Measurements from ENCODE around the gene GLI2. TPM values are rescaled to one million over a fixed set of nuclear protein-coding genes. Genes with fewer than 3 reads are reported as not detected.

GLI2 gene
- total and polyA plus RNA-seq, 2 of the 13 experiments (the other 11 are each of a cell fraction or from before 2014, with no cell fraction given), result not detected

- Histone ChIP-seq H4K20me1 (ENCODE audit: insufficient read depth, low read length) (no peaks in the 10 kb centered on the region), H3K4me3 (replicated peaks in 1 of 3; ENCODE audit: insufficient read depth in 1 of 3, low read depth in 2 of 3, low read length in 3 of 3) (no peak overlapping the region), H3K27me3 (ENCODE audit: control insufficient read depth in 1 of 2, insufficient read depth in 2 of 2, low read length in 2 of 2) (peaks cover 3 to 54% of the 10 kb centered on the region in 2 experiments), H3K4me2 (ENCODE audit: low read depth, low read length) (no peak overlapping the region), H2AFZ (ENCODE audit: low read length) (no peak overlapping the region), H3K27ac (ENCODE audit: extremely low read length, insufficient read depth, low read length) (no peak overlapping the region), H3K9me3 (ENCODE audit: low read length) (no peaks in the 10 kb centered on the region), H3K4me1 (ENCODE audit: insufficient read depth, low read length) (no peaks in the 10 kb centered on the region), H3K9ac (ENCODE audit: insufficient read depth, low read depth, low read length) (no peak overlapping the region), H3K79me2 (ENCODE audit: insufficient read depth, low read length) (no peaks in the 10 kb centered on the region), H3K36me3 (replicated peaks in 1 of 2; ENCODE audit: control insufficient read depth in 1 of 2, insufficient read depth in 2 of 2, low read length in 2 of 2) (no peaks in the 10 kb centered on the region)
- FAIRE-seq (no peak), DNase-seq (ENCODE audit: low spot score) (no peak), ATAC-seq (no peak)
- in situ Hi-C loops (cut with HindIII; ENCODE audit: extremely low pct_ligation_motif_present, low pct_unique_long_range_greater_than_20kb), result no loop called here
- WGBS (ENCODE audit: low lambda C conversion rate), result 0% methylated on average over 1 of the region's 2 CpGs
- ChIA-PET CTCF (ENCODE audit: low intra/inter-chr PET ratio, low total read pairs) (no interaction called here), POLR2A (no interaction called here)
- TF ChIP-seq IRX3 (CRISPR knock-in tag; IDR thresholded peaks at IDR 0.05; ENCODE audit: borderline replicate concordance, low read depth) (no peak), FOXO1 (CRISPR knock-in tag; IDR thresholded peaks at IDR 0.05) (no peak), PHF21A (CRISPR knock-in tag; IDR thresholded peaks at IDR 0.05) (no peak), MIER2 (CRISPR knock-in tag; IDR thresholded peaks at IDR 0.05) (no peak), GLI4 (CRISPR knock-in tag; IDR thresholded peaks at IDR 0.05; ENCODE audit: borderline replicate concordance) (no peak), MED13 (CRISPR knock-in tag; IDR thresholded peaks at IDR 0.05) (no peak), TCF7L2 (IDR thresholded peaks at IDR 0.05; ENCODE audit: low read depth, low read length) (no peak), MIER3 (CRISPR knock-in tag; IDR thresholded peaks at IDR 0.05; ENCODE audit: borderline replicate concordance) (no peak), NFIB (CRISPR knock-in tag; IDR thresholded peaks at IDR 0.05; ENCODE audit: borderline replicate concordance) (no peak), ZNF790 (CRISPR knock-in tag; IDR thresholded peaks at IDR 0.05; ENCODE audit: borderline replicate concordance) (no peak), HDAC2 (CRISPR knock-in tag; IDR thresholded peaks at IDR 0.05) (no peak), TGIF2 (CRISPR knock-in tag; IDR thresholded peaks at IDR 0.05) (no peak)
- TF ChIP-seq, protein P1, sequence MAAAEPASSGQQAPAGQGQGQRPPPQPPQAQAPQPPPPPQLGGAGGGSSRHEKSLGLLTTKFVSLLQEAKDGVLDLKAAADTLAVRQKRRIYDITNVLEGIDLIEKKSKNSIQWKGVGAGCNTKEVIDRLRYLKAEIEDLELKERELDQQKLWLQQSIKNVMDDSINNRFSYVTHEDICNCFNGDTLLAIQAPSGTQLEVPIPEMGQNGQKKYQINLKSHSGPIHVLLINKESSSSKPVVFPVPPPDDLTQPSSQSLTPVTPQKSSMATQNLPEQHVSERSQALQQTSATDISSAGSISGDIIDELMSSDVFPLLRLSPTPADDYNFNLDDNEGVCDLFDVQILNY (CRISPR knock-in tag; conservative IDR thresholded peaks at IDR 0.05), result no peak
- TF ChIP-seq, protein P2, sequence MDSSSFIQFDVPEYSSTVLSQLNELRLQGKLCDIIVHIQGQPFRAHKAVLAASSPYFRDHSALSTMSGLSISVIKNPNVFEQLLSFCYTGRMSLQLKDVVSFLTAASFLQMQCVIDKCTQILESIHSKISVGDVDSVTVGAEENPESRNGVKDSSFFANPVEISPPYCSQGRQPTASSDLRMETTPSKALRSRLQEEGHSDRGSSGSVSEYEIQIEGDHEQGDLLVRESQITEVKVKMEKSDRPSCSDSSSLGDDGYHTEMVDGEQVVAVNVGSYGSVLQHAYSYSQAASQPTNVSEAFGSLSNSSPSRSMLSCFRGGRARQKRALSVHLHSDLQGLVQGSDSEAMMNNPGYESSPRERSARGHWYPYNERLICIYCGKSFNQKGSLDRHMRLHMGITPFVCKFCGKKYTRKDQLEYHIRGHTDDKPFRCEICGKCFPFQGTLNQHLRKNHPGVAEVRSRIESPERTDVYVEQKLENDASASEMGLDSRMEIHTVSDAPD (CRISPR knock-in tag; IDR thresholded peaks at IDR 0.05), result no peak
- TF ChIP-seq, protein P3, sequence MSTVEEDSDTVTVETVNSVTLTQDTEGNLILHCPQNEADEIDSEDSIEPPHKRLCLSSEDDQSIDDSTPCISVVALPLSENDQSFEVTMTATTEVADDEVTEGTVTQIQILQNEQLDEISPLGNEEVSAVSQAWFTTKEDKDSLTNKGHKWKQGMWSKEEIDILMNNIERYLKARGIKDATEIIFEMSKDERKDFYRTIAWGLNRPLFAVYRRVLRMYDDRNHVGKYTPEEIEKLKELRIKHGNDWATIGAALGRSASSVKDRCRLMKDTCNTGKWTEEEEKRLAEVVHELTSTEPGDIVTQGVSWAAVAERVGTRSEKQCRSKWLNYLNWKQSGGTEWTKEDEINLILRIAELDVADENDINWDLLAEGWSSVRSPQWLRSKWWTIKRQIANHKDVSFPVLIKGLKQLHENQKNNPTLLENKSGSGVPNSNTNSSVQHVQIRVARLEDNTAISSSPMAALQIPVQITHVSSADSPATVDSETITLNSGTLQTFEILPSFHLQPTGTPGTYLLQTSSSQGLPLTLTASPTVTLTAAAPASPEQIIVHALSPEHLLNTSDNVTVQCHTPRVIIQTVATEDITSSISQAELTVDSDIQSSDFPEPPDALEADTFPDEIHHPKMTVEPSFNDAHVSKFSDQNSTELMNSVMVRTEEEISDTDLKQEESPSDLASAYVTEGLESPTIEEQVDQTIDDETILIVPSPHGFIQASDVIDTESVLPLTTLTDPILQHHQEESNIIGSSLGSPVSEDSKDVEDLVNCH (CRISPR knock-in tag; IDR thresholded peaks at IDR 0.05), result no peak
- TF ChIP-seq, protein P4, sequence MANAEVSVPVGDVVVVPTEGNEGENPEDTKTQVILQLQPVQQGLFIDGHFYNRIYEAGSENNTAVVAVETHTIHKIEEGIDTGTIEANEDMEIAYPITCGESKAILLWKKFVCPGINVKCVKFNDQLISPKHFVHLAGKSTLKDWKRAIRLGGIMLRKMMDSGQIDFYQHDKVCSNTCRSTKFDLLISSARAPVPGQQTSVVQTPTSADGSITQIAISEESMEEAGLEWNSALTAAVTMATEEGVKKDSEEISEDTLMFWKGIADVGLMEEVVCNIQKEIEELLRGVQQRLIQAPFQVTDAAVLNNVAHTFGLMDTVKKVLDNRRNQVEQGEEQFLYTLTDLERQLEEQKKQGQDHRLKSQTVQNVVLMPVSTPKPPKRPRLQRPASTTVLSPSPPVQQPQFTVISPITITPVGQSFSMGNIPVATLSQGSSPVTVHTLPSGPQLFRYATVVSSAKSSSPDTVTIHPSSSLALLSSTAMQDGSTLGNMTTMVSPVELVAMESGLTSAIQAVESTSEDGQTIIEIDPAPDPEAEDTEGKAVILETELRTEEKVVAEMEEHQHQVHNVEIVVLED (CRISPR knock-in tag; IDR thresholded peaks at IDR 0.05; ENCODE audit: borderline replicate concordance), result no peak
- intact Hi-C loops (cut with micrococcal nuclease; ENCODE audit: unreplicated experiment), result loop anchor here (5.0 kb wide), 1 partner anchor 510 kb away; no protein-coding TSS in a partner anchor
- no TSS peak for BruUV-seq (replicated peaks)
Measured at GRCh38 chr2:120747281-120747680, 11.6 kb downstream of the GLI2 start.
